ENCODE measurements around the gene RIMKLA.

Gene RIMKLA

GRCh38 chr1:42420911-42421585, 40.5 kb downstream of the RIMKLA start:
- TF ChIP-seq, protein P1, sequence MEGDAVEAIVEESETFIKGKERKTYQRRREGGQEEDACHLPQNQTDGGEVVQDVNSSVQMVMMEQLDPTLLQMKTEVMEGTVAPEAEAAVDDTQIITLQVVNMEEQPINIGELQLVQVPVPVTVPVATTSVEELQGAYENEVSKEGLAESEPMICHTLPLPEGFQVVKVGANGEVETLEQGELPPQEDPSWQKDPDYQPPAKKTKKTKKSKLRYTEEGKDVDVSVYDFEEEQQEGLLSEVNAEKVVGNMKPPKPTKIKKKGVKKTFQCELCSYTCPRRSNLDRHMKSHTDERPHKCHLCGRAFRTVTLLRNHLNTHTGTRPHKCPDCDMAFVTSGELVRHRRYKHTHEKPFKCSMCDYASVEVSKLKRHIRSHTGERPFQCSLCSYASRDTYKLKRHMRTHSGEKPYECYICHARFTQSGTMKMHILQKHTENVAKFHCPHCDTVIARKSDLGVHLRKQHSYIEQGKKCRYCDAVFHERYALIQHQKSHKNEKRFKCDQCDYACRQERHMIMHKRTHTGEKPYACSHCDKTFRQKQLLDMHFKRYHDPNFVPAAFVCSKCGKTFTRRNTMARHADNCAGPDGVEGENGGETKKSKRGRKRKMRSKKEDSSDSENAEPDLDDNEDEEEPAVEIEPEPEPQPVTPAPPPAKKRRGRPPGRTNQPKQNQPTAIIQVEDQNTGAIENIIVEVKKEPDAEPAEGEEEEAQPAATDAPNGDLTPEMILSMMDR (IDR thresholded peaks at IDR 0.05; ENCODE audit: low read length): no peak
- no peak for TF ChIP-seq EZH2 (IDR thresholded peaks at IDR 0.05; ENCODE audit: borderline replicate concordance, low read length)
- Histone ChIP-seq H3K36me3 (ENCODE audit: insufficient read depth, low read length) (no peaks in the 10 kb centered on the region), H3F3A (ENCODE audit: insufficient read depth, low read length) (no peaks in the 10 kb centered on the region), H3K79me2 (ENCODE audit: insufficient read depth, low read length) (no peaks in the 10 kb centered on the region), H3K9me2 (ENCODE audit: low read depth, low read length) (no peaks in the 10 kb centered on the region), H3K27ac (ENCODE audit: low read depth, low read length, poor library complexity, severe bottlenecking) (no peak overlapping the region), H3K4me2 (ENCODE audit: low read length) (no peak overlapping the region), H4K20me1 (ENCODE audit: insufficient read depth, low read length) (no peaks in the 10 kb centered on the region), H3K4me1 (ENCODE audit: insufficient read depth, low read length, severe bottlenecking) (peaks cover 27% of the 10 kb centered on the region), H3K4me3 (ENCODE audit: low read depth, low read length, poor library complexity, severe bottlenecking) (no peak overlapping the region), H3K9ac (ENCODE audit: low read length) (no peak overlapping the region), H3K27me3 (ENCODE audit: insufficient read depth, low read length) (peaks cover 12% of the 10 kb centered on the region; the same call in 1 of the 2 replicates), H2AFZ (ENCODE audit: low read length) (no peak overlapping the region), H3K9me3 (ENCODE audit: low read length) (no peaks in the 10 kb centered on the region)

- no peaks in the 10 kb centered on the region for H3K79me2 ChIP-seq (ENCODE audit: insufficient read depth, low read length)
- H4K20me1 ChIP-seq (ENCODE audit: insufficient read depth, low read length): no peaks in the 10 kb centered on the region
- H3F3A ChIP-seq (ENCODE audit: insufficient read depth, low read length): no peaks in the 10 kb centered on the region
- H3K36me3 ChIP-seq (ENCODE audit: insufficient read depth, low read length): no peaks in the 10 kb centered on the region
- no peak for TF ChIP-seq EZH2 (IDR thresholded peaks at IDR 0.05; ENCODE audit: borderline replicate concordance, low read length)
- TF ChIP-seq, protein P1 (IDR thresholded peaks at IDR 0.05; ENCODE audit: low read length): no peak
- H3K4me2 ChIP-seq (ENCODE audit: low read length): no peak overlapping the region; the same call in 1 of the 2 replicates
- no peak overlapping the region for H3K4me3 ChIP-seq (ENCODE audit: low read depth, low read length, poor library complexity, severe bottlenecking)
- H3K9ac ChIP-seq (ENCODE audit: low read length): no peak overlapping the region; the same call in 1 of the 2 replicates
- H3K27ac ChIP-seq (ENCODE audit: low read depth, low read length, poor library complexity, severe bottlenecking): peak overlapping the region; percentile 85
- peaks cover 12% of the 10 kb centered on the region; the same call in 1 of the 2 replicates for H3K27me3 ChIP-seq (ENCODE audit: insufficient read depth, low read length)
- no peak overlapping the region for H2AFZ ChIP-seq (ENCODE audit: low read length)
- no peaks in the 10 kb centered on the region for H3K9me2 ChIP-seq (ENCODE audit: low read depth, low read length)
- H3K9me3 ChIP-seq (ENCODE audit: low read length): no peaks in the 10 kb centered on the region
- peaks cover 27% of the 10 kb centered on the region for H3K4me1 ChIP-seq (ENCODE audit: insufficient read depth, low read length, severe bottlenecking)
These were observed 42.1 kb downstream of the RIMKLA start for GRCh38 chr1:42422737-42423136.

GRCh38 chr1:42423681-42424080, 43.1 kb downstream of the RIMKLA start:
- peaks cover 27% of the 10 kb centered on the region for H3K4me1 ChIP-seq (ENCODE audit: insufficient read depth, low read length, severe bottlenecking)
- H3K79me2 ChIP-seq (ENCODE audit: insufficient read depth, low read length): no peaks in the 10 kb centered on the region
- no peaks in the 10 kb centered on the region for H3F3A ChIP-seq (ENCODE audit: insufficient read depth, low read length)
- no peak overlapping the region for H3K9ac ChIP-seq (ENCODE audit: low read length)
- H3K9me3 ChIP-seq (ENCODE audit: low read length): no peaks in the 10 kb centered on the region
- H4K20me1 ChIP-seq (ENCODE audit: insufficient read depth, low read length): no peaks in the 10 kb centered on the region
- no peaks in the 10 kb centered on the region for H3K9me2 ChIP-seq (ENCODE audit: low read depth, low read length)
- H2AFZ ChIP-seq (ENCODE audit: low read length): no peak overlapping the region
- no peak for TF ChIP-seq EZH2 (IDR thresholded peaks at IDR 0.05; ENCODE audit: borderline replicate concordance, low read length)
- TF ChIP-seq, protein P1 (IDR thresholded peaks at IDR 0.05; ENCODE audit: low read length): no peak
- H3K27me3 ChIP-seq (ENCODE audit: insufficient read depth, low read length): peaks cover 12% of the 10 kb centered on the region; the same call in 1 of the 2 replicates
- no peak overlapping the region for H3K4me2 ChIP-seq (ENCODE audit: low read length)
- H3K36me3 ChIP-seq (ENCODE audit: insufficient read depth, low read length): no peaks in the 10 kb centered on the region
- peak overlapping the region; percentile 85 for H3K27ac ChIP-seq (ENCODE audit: low read depth, low read length, poor library complexity, severe bottlenecking)
- no peak overlapping the region for H3K4me3 ChIP-seq (ENCODE audit: low read depth, low read length, poor library complexity, severe bottlenecking)

All from OCI-LY1 (cell line).